ENCODE data around the gene MRFAP1. TPM values are rescaled to one million over a fixed set of nuclear protein-coding genes. Genes with fewer than 3 reads are reported as not detected.

MRFAP1 gene
- total and polyA plus RNA-seq, 2 of the 4 experiments (the other 2 are of a cell fraction), result 65.4 to 268 TPM

DNA sequence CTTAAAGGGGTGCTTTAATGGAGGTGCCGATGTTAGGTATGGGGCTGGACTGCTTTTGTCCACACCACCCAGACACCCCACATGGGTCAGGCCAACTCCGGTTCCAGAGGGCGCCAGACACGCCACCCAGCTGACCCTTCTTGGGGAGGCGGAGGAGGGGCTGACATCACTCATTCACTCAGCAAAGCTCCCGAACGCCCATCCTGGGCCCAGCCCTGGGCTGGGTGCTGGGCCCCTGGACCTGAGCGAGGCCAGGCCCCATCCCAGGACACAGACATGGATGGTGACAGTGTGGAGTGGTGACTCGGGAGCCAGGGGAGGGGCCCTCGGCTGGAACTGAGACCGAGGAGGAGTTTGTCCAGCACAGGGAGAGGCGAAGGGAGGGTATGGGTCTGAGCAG lies 37.4 kb upstream of the MRFAP1 start:
- no peak overlapping the region for H2BK15ac ChIP-seq (ENCODE audit: low read depth, low read length)
- no peak for DNase-seq
- dilution Hi-C loops (cut with HindIII; ENCODE audit: low sequenced_read_pairs, unreplicated experiment), result no loop called here

More for the DNA sequence above, 37.4 kb upstream of the MRFAP1 start:
- in situ Hi-C loops (cut with MboI; ENCODE audit: low sequenced_read_pairs), result no loop called here
- Histone ChIP-seq H3K27me3 (ENCODE audit: control insufficient read depth, insufficient read depth, low read length) (no peaks in the 10 kb centered on the region), H4K8ac (ENCODE audit: low read depth in 2 of 2, low read length in 2 of 2) (no peak overlapping the region), H3K9ac (ENCODE audit: low read depth, low read length) (no peak overlapping the region), H2AFZ (replicated peaks; ENCODE audit: low read length, poor library complexity) (no peak overlapping the region), H3K9me3 (ENCODE audit: control insufficient read depth, insufficient read depth, low read length) (peaks cover 9% of the 10 kb centered on the region), H3K14ac (replicated peaks; ENCODE audit: low read depth, low read length) (no peak overlapping the region), H3K79me1 (ENCODE audit: low read depth in 1 of 2, low read length in 2 of 2) (no peaks in the 10 kb centered on the region), H3K18ac (ENCODE audit: low read depth, low read length) (no peak overlapping the region), H2BK20ac (ENCODE audit: low read depth, low read length) (no peak overlapping the region), H4K5ac (ENCODE audit: low read depth, low read length) (no peak overlapping the region), H3K9me1 (ENCODE audit: insufficient read depth, low read length) (0 out of 2 replicates have a peak, but pooled peaks cover 3% of the 10 kb centered on the region), H2BK120ac (ENCODE audit: low read depth, low read length) (no peak overlapping the region), H4K91ac (ENCODE audit: insufficient read depth, low read depth, low read length) (no peak overlapping the region), H3K56ac (ENCODE audit: extremely low read depth, insufficient read depth, low read length) (no peak overlapping the region), H4K20me1 (ENCODE audit: insufficient read depth, low read length) (no peaks in the 10 kb centered on the region), H2AK9ac (replicated peaks; ENCODE audit: low read depth, low read length, poor library complexity) (no peak overlapping the region), H3K27ac (ENCODE audit: insufficient read depth, low read length) (no peak overlapping the region), H2BK5ac (ENCODE audit: low read depth, low read length, poor library complexity, severe bottlenecking) (no peak overlapping the region), H2AK5ac (ENCODE audit: low read depth, low read length) (no peak overlapping the region), H3K4ac (ENCODE audit: low read depth, low read length) (no peak overlapping the region), H3K36me3 (ENCODE audit: control insufficient read depth, insufficient read depth, low read length) (peaks cover 44% of the 10 kb centered on the region), H3K4me2 (ENCODE audit: low read depth, low read length) (no peak overlapping the region), H3K4me3 (ENCODE audit: insufficient read depth, low read depth, low read length) (no peak overlapping the region), H3K4me1 (ENCODE audit: control insufficient read depth, insufficient read depth, low read length) (no peaks in the 10 kb centered on the region), H3K23ac (ENCODE audit: low read depth, low read length) (no peak overlapping the region)
- POLR2A ChIA-PET (ENCODE audit: unreplicated experiment), result no interaction called here
- no TSS peak for BruUV-seq (replicated peaks)
- no peak for TF ChIP-seq RAD21 (IDR thresholded peaks at IDR 0.05; ENCODE audit: low read length)
- intact Hi-C loops (cut with micrococcal nuclease), result no loop called here
- WGBS, 2 experiments (ENCODE audit: extremely low coverage in 2 of 2, insufficient read length in 1 of 2), result no CpG with 5 or more reads among the region's 12 CpGs
- ATAC-seq (ENCODE audit: low read depth), result no peak
- CTCF ChIA-PET, result no interaction called here
